GM18519 (cell line): ENCODE results near the gene CASP2.
A peak's percentile ranks its signal among the peaks of the same experiment; 100 is the strongest.

Experiments used
- ATAC-seq: cut with Tn5 transposase; IDR thresholded peaks from one replicate; pipeline ENCODE4 v1.9.1; 2021; ENCODE audit warnings: mild to moderate bottlenecking, moderate library complexity; ENCODE audit not compliant: unreplicated experiment, low FRiP score

CASP2 gene

DNA sequence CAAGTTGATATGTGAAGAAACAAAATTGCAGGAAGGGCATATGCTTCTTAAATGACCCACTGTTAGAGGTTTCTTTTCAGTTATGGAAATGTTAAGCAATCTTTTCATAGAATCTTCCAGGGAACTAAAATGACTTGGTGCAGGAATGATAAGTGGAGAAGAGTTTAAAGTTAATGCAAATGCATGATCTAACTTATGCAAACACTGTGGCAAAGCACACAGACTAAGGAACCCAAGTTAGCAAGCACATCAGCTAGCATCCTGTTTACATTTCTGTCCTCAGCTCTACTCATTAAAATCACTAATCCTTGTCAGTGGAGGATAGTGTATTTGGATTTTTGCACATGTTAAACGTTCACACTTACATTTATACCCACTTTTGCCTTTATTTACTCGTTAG, 37.1 kb downstream of the CASP2 start:
- ATAC-seq: peak; percentile 47

- ATAC-seq: peak; percentile 58
Observed at GRCh38 chr7:143327903-143328302, 39.8 kb downstream of the CASP2 start.

- no peak for ATAC-seq
Observed at GRCh38 chr7:143329471-143330170, 41.5 kb downstream of the CASP2 start.

GRCh38 chr7:143331179-143331801, 43.1 kb downstream of the CASP2 start:
- no peak for ATAC-seq

- no peak for ATAC-seq
Observed at GRCh38 chr7:143334244-143334643, 46.1 kb downstream of the CASP2 start.

- ATAC-seq: no peak
Observed at GRCh38 chr7:143337216-143337615, 49.1 kb downstream of the CASP2 start.

DNA sequence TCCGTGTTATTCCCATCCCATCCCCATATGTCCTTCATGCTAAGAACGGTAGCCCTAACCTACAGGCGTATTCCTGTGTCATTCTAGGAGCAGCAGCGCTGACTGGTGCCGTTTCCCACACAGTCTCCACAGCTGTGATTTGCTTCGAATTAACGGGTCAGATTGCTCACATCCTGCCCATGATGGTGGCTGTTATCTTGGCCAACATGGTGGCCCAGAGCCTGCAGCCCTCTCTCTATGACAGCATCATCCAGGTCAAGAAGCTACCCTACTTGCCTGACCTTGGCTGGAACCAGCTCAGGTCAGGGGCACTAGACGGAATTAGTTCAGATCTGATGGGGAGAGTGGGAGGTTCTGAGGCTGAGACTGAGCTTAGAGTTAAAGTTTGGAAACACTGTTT, 53.7 kb downstream of the CASP2 start:
- ATAC-seq: no peak

GRCh38 chr7:143343596-143343995, 55.4 kb downstream of the CASP2 start:
- no peak for ATAC-seq

DNA sequence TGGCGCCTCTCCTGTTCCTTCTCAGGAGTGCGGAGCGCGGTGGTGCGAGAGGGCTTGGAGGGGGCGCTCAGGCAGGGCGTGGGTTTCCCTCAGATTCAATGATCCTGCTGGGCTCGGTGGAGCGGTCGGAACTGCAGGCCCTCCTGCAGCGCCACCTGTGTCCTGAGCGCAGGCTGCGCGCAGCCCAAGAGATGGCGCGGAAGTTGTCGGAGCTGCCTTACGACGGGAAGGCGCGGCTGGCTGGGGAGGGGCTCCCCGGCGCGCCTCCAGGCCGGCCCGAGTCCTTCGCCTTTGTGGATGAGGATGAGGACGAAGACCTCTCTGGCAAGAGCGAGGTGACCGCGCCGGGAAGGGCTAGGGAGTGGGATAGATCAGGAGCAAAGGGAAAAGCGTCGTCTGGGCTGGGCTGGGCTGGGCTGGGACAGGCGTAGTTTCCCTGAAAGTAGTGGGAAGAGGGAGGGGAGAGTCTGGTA, 57.3 kb downstream of the CASP2 start:
- ATAC-seq: peak; percentile 92

- no peak for ATAC-seq
Observed at GRCh38 chr7:143346018-143346417, 57.9 kb downstream of the CASP2 start.

DNA sequence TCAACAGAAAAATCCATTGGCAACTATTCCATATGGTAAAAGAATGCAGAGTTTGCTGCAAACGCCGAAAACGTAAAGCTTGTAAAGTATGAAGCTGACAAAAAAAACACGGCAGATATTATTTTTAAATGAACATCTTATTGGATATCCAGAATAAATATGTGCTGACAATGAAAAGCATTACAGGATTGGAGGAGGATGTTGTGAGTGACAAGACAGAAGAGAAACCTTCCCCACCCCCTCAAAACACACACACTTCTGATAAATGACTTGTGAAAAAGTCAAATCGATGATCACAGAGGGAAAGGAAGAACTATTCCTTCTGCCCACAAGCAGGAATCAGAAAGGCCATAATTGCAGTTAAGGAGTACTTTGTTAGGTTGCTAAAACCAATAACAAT, 59.8 kb downstream of the CASP2 start:
- ATAC-seq: no peak

DNA sequence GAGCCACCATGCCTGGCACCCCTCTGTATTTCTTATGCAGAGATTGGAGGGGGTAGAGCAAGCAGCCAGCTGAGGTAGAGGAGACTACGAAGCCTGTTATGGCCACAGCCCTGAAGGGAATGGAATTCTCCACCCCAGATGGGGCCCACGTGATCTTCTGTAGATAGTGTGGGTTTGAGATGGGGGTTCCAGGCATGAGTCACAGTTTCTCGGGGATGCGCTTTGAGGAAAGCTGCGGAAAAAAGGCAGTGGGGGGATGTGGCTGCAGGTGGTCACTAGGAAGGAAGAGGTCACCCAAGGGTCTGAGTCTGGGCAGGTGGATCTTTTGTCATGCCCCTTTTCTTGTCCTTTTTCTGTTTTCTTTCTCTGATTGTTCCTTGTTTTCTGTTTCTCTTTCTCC, 62.9 kb downstream of the CASP2 start:
- no peak for ATAC-seq

GRCh38 chr7:143351574-143351973, 63.4 kb downstream of the CASP2 start:
- no peak for ATAC-seq

DNA sequence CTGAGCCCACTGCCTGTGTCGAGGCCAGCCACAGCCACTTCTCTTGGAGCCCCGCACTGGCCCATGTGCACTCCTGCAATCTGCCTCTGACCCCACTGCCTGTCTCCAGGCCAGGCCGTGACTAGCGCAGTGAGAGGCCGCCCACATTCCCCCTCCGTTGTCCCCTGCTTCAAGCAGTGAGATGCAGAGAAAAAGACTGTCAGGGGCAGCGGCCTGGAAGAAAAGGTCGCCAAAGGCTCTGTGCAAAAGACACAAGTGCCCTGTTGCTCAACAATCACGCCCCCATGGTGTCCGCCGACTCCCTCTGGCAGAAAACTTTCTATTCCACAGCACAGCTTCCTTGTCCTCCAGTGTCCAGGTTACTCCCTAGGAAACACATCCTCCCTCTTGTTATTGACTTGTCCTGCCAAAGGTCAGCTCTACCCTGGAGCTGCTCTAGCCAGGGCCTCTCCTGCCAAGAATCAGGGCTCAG, 64.4 kb downstream of the CASP2 start:
- no peak for ATAC-seq

- no peak for ATAC-seq
Observed at GRCh38 chr7:143354376-143354775, 66.2 kb downstream of the CASP2 start.

DNA sequence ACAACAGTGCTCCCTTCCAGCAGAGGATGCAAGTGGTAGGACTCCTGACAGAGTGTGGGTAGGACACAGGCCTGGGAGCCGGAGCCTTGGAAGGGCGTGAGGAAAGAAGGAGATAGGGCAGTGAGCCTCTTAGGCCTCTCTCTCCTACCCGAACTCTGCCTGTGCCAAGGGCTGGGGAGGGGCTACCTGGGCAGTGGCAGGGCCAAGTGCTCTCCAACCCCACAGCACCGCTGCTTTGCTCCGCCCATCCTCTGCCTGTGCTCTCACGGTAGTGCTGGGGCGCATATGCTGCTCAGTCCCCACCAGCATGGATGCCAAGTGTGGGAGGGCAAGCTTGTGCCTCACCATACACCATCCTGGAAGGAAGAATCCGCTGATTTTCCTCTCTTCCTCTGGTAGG, 66.8 kb downstream of the CASP2 start:
- ATAC-seq: no peak

DNA sequence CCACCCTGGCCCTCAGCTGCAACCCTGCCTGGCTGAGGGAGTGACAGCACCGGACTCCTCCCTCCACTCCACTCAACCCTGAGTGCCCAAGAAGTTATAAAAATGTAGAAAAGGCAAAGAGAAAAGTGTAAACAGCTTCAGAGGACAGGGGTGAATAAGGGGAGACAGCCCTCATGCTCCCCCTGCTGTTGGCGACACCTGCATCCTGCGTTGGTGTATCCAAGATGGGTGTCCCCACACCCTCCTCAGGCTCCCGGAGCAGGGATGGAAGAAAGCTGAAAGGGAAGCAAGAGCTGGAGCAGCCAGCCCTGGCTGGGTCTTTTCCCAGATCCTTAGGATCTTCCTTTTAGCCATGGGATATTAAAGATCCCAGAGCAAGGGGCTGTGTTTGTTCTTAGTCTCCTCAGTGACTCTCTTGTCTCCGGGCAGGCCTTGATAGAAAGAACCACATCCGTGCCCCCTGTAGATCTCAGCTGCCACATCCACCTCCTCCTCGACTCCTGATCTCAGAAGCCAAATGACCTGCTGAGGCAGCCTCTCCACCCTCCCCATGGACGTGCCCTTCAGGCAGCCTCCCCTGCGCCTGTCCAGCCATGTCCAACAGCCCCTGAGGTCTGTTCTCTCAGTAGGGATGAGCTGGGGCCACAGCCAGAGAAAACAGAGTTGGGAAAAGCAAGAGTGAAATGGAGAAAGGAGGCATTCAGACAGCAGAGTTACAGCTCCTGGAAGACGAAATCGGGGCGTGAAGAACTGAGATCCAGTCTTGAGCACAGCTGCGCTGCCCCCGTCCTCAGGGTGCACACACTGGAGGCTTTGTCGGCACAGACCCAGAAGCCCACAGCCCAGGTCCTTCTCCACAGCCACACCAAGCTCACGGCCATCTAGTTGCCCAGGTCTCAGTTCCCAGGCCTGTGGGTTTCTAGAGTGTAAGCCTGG, 67.6 kb downstream of the CASP2 start:
- no peak for ATAC-seq

GRCh38 chr7:143356414-143357050, 68.4 kb downstream of the CASP2 start:
- ATAC-seq: no peak
